HG02840 (cell line): ENCODE results near the gene SLC22A23.
"Not testable (repeated sequence)": the region's sequence is repeated elsewhere in the genome, so short reads cannot be mapped to it uniquely, and the experiment has no call there.

Experiments
- ATAC-seq: cut with Tn5 transposase; IDR thresholded peaks from one replicate; pipeline ENCODE4 v1.9.1; 2021; ENCODE audit warnings: mild to moderate bottlenecking, moderate library complexity, moderate number of reproducible peaks; ENCODE audit not compliant: unreplicated experiment, low FRiP score

Gene SLC22A23

GRCh38 chr6:3259491-3259958 lies 197.3 kb downstream of the SLC22A23 start:
- ATAC-seq = peak; percentile 29

GRCh38 chr6:3258720-3259490 lies 197.9 kb downstream of the SLC22A23 start, which contains the start of gene PSMG4:
TSS of gene PSMG4 (plus strand) at chr6:3258947. CDS start at chr6:3259023, 76 bp downstream.
- ATAC-seq = peak; percentile 65

GRCh38 chr6:3258201-3258600 lies 198.6 kb downstream of the SLC22A23 start:
- ATAC-seq = no peak

- no peak for ATAC-seq
These were observed 203.3 kb downstream of the SLC22A23 start for GRCh38 chr6:3253597-3253961.

- no peak for ATAC-seq
These were observed 203.8 kb downstream of the SLC22A23 start for GRCh38 chr6:3252861-3253596.

- no peak for ATAC-seq
These were observed 204.5 kb downstream of the SLC22A23 start for GRCh38 chr6:3252369-3252768.

GRCh38 chr6:3251462-3252314 lies 205.2 kb downstream of the SLC22A23 start:
- no peak for ATAC-seq

GRCh38 chr6:3250231-3250675 lies 206.6 kb downstream of the SLC22A23 start:
- no peak for ATAC-seq

GRCh38 chr6:3249821-3250220 lies 207.0 kb downstream of the SLC22A23 start:
- ATAC-seq = no peak

GRCh38 chr6:3247255-3248146 lies 209.3 kb downstream of the SLC22A23 start:
- no peak for ATAC-seq

- ATAC-seq = no peak
These were observed 211.6 kb downstream of the SLC22A23 start for GRCh38 chr6:3245216-3245615.

- not testable (repeated sequence) for ATAC-seq
These were observed 212.1 kb downstream of the SLC22A23 start for GRCh38 chr6:3244832-3245161.

- no peak for ATAC-seq
These were observed 212.6 kb downstream of the SLC22A23 start for GRCh38 chr6:3244003-3244831.

GRCh38 chr6:3242768-3243167 lies 214.1 kb downstream of the SLC22A23 start:
- ATAC-seq = no peak

GRCh38 chr6:3241745-3242144 lies 215.1 kb downstream of the SLC22A23 start:
- not testable (repeated sequence) for ATAC-seq

GRCh38 chr6:3240595-3240994 lies 216.3 kb downstream of the SLC22A23 start:
- no peak for ATAC-seq

GRCh38 chr6:3239110-3239830 lies 217.6 kb downstream of the SLC22A23 start:
- ATAC-seq = no peak
